ENCODE data around the gene PTPN12.

Gene PTPN12

GRCh38 chr7:77665161-77665560, 128.1 kb downstream of the PTPN12 start:
- no peak for DNase-seq (ENCODE audit: low spot score)

DNA sequence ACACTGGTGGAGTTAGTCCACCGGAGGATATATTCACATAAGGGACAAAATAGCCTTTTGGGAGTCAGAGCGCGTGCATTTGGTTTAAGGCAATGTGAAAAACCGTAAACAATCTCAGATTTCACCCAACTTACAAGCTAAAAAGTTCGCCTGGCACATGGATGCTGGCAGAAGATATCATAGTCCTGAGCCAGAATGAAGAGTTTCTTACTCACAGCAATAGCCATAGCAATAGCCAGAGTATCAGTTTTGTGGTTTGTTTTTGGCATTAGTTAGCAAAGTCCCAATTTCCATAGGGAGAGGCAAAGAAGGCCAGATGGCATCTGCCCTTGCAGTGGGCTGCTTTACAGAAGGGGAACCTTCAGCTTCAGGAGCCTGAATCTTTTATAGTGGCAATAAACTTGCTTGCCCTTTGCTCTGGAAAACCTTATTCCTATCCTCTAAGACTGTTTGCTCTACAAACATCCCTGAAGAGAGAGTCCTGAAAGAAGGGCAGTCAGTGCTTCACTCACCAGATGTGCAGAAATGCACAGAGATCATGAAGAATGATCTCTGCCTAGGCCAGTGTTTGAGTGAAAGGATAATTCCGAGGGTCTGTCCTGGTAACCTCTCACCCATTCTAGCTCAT, 130.5 kb downstream of the PTPN12 start:
- no peak for DNase-seq (ENCODE audit: low spot score)

GRCh38 chr7:77674878-77675277, 137.8 kb downstream of the PTPN12 start:
- DNase-seq (ENCODE audit: low spot score) = no peak

GRCh38 chr7:77679608-77680007, 142.5 kb downstream of the PTPN12 start:
- DNase-seq (ENCODE audit: low spot score) = no peak

DNA sequence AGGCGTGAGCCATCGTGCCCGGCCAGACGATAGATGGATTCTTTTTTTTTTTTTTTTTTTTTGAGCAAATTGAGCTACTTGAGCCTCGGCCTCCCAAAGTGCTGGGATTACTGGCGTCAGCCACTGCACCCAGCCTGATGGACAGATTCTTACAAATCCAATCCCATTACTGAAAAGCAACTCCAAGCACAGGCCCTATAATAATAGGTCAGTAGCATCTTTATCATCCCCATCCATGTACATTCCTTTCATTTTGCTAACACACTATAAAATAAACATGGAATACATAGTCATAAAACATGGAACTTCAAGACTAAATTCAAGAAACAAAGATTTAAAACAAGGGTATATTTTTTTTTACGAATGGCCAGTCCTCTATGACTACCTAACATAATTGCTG, 143.2 kb downstream of the PTPN12 start:
- no peak for DNase-seq (ENCODE audit: low spot score)

GRCh38 chr7:77684030-77684429, 146.9 kb downstream of the PTPN12 start:
- DNase-seq (ENCODE audit: low spot score) = no peak

- no peak for DNase-seq (ENCODE audit: low spot score)
Observed at GRCh38 chr7:77685233-77685632, 148.1 kb downstream of the PTPN12 start.

GRCh38 chr7:77687100-77687746, 150.1 kb downstream of the PTPN12 start:
- DNase-seq (ENCODE audit: low spot score) = no peak

GRCh38 chr7:77687747-77688144, 150.7 kb downstream of the PTPN12 start:
- no peak for DNase-seq (ENCODE audit: low spot score)
